ENCODE results near the gene LYPLA2.

DNA sequence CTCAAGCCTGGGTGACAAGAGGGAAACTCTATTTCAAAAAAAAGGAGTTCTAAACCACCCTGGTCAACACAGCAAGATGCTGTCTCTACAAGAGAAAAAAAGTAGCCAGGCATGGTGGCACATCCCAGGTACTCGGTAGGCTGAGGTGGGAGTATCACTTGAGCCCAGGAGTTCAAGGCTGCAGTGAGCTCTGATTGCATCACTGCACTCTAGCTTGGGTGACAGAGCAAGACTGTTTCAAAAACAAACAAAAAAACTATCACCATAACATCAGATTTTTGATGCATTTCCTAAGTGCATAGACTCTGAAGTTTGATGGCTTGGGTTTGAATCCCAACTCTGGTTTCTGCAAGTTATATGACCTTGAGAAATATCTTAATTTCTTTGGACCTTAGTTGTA, 38.0 kb upstream of the LYPLA2 start:
- TF ChIP-seq, protein P1, sequence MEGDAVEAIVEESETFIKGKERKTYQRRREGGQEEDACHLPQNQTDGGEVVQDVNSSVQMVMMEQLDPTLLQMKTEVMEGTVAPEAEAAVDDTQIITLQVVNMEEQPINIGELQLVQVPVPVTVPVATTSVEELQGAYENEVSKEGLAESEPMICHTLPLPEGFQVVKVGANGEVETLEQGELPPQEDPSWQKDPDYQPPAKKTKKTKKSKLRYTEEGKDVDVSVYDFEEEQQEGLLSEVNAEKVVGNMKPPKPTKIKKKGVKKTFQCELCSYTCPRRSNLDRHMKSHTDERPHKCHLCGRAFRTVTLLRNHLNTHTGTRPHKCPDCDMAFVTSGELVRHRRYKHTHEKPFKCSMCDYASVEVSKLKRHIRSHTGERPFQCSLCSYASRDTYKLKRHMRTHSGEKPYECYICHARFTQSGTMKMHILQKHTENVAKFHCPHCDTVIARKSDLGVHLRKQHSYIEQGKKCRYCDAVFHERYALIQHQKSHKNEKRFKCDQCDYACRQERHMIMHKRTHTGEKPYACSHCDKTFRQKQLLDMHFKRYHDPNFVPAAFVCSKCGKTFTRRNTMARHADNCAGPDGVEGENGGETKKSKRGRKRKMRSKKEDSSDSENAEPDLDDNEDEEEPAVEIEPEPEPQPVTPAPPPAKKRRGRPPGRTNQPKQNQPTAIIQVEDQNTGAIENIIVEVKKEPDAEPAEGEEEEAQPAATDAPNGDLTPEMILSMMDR (conservative IDR thresholded peaks at IDR 0.05; ENCODE audit: low read depth in 2 of 2): no peak
- TF ChIP-seq EZH2 (IDR thresholded peaks at IDR 0.05; ENCODE audit: low read depth, unreplicated experiment) (no peak), EZH2phosphoT487 (IDR thresholded peaks at IDR 0.05; ENCODE audit: unreplicated experiment) (no peak), CREB1 (CRISPR knock-in tag; IDR thresholded peaks at IDR 0.05; ENCODE audit: low read depth) (no peak), POLR2AphosphoS5 (IDR thresholded peaks at IDR 0.05; ENCODE audit: low read depth) (no peak), ZNF114 (CRISPR knock-in tag; IDR thresholded peaks at IDR 0.05) (no peak), ZNF331 (CRISPR knock-in tag; IDR thresholded peaks at IDR 0.05; ENCODE audit: low read depth) (no peak), NANOG (IDR thresholded peaks at IDR 0.05; ENCODE audit: borderline replicate concordance) (no peak)
- TF ChIP-seq, protein P2, sequence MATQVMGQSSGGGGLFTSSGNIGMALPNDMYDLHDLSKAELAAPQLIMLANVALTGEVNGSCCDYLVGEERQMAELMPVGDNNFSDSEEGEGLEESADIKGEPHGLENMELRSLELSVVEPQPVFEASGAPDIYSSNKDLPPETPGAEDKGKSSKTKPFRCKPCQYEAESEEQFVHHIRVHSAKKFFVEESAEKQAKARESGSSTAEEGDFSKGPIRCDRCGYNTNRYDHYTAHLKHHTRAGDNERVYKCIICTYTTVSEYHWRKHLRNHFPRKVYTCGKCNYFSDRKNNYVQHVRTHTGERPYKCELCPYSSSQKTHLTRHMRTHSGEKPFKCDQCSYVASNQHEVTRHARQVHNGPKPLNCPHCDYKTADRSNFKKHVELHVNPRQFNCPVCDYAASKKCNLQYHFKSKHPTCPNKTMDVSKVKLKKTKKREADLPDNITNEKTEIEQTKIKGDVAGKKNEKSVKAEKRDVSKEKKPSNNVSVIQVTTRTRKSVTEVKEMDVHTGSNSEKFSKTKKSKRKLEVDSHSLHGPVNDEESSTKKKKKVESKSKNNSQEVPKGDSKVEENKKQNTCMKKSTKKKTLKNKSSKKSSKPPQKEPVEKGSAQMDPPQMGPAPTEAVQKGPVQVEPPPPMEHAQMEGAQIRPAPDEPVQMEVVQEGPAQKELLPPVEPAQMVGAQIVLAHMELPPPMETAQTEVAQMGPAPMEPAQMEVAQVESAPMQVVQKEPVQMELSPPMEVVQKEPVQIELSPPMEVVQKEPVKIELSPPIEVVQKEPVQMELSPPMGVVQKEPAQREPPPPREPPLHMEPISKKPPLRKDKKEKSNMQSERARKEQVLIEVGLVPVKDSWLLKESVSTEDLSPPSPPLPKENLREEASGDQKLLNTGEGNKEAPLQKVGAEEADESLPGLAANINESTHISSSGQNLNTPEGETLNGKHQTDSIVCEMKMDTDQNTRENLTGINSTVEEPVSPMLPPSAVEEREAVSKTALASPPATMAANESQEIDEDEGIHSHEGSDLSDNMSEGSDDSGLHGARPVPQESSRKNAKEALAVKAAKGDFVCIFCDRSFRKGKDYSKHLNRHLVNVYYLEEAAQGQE (IDR thresholded peaks at IDR 0.05; ENCODE audit: unreplicated experiment): no peak
- TF ChIP-seq, protein P3, sequence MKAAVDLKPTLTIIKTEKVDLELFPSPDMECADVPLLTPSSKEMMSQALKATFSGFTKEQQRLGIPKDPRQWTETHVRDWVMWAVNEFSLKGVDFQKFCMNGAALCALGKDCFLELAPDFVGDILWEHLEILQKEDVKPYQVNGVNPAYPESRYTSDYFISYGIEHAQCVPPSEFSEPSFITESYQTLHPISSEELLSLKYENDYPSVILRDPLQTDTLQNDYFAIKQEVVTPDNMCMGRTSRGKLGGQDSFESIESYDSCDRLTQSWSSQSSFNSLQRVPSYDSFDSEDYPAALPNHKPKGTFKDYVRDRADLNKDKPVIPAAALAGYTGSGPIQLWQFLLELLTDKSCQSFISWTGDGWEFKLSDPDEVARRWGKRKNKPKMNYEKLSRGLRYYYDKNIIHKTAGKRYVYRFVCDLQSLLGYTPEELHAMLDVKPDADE (IDR thresholded peaks at IDR 0.05): no peak
